Measurements from ENCODE around the gene CBL. TPM values are rescaled to one million over a fixed set of nuclear protein-coding genes. Genes with fewer than 3 reads are reported as not detected.

CBL gene
- total RNA-seq, 1 experiment from 2014 or later = 35.5 TPM

DNA sequence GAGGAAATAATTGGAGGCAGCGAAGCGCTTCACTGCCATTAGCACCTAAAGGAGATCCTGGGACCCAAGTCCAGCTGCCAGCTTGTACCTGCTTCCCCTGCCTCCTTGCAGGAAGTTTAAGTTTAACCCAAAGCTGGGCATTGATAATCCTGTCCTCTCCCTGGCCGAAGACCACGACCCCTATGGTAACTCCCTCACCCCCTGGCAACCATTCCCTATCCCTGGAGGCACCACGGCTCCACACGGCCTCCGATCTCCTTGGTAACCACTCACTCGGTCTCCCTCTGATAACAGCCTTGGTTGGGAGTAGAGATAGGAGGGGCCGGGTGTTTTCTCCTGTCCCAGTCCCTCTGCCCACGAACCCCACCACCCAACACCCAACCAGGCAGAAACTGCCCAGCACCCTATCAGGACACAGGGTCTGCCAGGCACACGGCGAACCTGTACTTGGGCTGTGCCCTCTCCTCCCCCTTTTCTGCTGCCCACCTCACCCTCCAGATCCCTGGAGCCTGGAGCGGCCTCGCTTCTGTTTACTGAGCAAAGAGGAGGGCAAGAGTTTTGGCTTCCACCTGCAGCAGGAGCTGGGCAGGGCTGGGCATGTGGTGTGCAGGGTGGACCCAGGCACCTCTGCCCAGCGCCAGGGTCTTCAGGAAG is 20.0 kb upstream of the CBL start:
- Mint-ChIP-seq H3K9me3 (ENCODE audit: unreplicated experiment) (no peaks in the 10 kb centered on the region), H3K27me3 (ENCODE audit: insufficient read depth, unreplicated experiment) (peaks cover 22% of the 10 kb centered on the region), H3K36me3 (ENCODE audit: insufficient read depth, unreplicated experiment) (no peaks in the 10 kb centered on the region), H3K4me1 (ENCODE audit: insufficient read depth, unreplicated experiment) (peaks cover 6% of the 10 kb centered on the region), H3K27ac (ENCODE audit: low read depth, unreplicated experiment) (no peak overlapping the region), H3K4me3 (ENCODE audit: unreplicated experiment) (no peak overlapping the region)
- TF ChIP-seq, protein P1, sequence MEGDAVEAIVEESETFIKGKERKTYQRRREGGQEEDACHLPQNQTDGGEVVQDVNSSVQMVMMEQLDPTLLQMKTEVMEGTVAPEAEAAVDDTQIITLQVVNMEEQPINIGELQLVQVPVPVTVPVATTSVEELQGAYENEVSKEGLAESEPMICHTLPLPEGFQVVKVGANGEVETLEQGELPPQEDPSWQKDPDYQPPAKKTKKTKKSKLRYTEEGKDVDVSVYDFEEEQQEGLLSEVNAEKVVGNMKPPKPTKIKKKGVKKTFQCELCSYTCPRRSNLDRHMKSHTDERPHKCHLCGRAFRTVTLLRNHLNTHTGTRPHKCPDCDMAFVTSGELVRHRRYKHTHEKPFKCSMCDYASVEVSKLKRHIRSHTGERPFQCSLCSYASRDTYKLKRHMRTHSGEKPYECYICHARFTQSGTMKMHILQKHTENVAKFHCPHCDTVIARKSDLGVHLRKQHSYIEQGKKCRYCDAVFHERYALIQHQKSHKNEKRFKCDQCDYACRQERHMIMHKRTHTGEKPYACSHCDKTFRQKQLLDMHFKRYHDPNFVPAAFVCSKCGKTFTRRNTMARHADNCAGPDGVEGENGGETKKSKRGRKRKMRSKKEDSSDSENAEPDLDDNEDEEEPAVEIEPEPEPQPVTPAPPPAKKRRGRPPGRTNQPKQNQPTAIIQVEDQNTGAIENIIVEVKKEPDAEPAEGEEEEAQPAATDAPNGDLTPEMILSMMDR (IDR thresholded peaks at IDR 0.05; ENCODE audit: unreplicated experiment) = no peak
- no peak for DNase-seq (ENCODE audit: unreplicated experiment)
- POLR2A ChIA-PET = no interaction called here
- CTCF ChIA-PET = no interaction called here
- no TSS peak for BruUV-seq (replicated peaks)
- intact Hi-C loops (cut with micrococcal nuclease) = no loop called here

DNA sequence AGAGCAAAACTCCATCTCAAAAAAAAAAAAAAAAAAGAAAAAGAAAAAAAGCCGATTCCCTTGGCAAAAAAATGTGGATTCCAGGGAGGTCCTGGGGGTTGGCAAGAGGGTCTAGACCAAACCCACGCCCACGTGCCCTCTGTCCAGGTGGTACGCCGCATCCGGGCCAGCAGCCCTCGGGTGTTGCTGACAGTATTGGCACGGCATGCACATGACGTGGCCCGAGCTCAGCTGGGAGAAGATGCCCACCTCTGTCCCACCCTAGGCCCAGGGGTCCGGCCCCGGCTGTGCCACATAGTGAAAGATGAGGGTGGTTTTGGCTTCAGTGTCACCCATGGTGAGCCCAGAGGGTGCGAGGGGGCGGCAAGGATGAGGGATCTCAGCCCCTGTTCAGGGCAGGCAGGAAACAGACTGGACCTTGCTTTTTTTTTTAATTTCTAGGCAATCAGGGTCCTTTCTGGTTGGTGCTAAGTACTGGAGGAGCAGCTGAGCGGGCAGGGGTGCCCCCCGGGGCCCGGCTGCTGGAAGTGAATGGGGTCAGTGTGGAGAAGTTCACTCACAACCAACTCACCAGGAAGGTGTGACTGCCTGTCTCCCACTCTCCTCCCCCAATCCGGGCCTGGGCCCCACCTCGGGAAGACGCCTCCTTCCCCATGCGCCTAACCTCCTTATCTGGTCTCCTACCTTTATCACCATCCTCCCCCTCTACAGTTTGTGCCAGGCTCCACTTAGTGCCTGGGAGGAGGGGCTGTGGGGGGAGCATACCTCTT is 18.8 kb upstream of the CBL start:
- intact Hi-C loops (cut with micrococcal nuclease) = no loop called here
- peaks cover 22% of the 10 kb centered on the region for H3K27me3 Mint-ChIP-seq (ENCODE audit: insufficient read depth, unreplicated experiment)
- no peak overlapping the region for H3K27ac Mint-ChIP-seq (ENCODE audit: low read depth, unreplicated experiment)
- no TSS peak for BruUV-seq (replicated peaks)
- H3K36me3 Mint-ChIP-seq (ENCODE audit: insufficient read depth, unreplicated experiment) = no peaks in the 10 kb centered on the region
- DNase-seq (ENCODE audit: unreplicated experiment) = no peak
- H3K9me3 Mint-ChIP-seq (ENCODE audit: unreplicated experiment) = no peaks in the 10 kb centered on the region
- ChIA-PET CTCF (interaction anchor here (0.8 to 1.0 kb wide), 2 partner anchors 9 to 42 kb away, joined by 4 to 5 read pairs; no protein-coding TSS in a partner anchor), POLR2A (no interaction called here)
- TF ChIP-seq, protein P1 (IDR thresholded peaks at IDR 0.05; ENCODE audit: unreplicated experiment) = no peak
- no peak overlapping the region for H3K4me3 Mint-ChIP-seq (ENCODE audit: unreplicated experiment)
- H3K4me1 Mint-ChIP-seq (ENCODE audit: insufficient read depth, unreplicated experiment) = peaks cover 6% of the 10 kb centered on the region

DNA sequence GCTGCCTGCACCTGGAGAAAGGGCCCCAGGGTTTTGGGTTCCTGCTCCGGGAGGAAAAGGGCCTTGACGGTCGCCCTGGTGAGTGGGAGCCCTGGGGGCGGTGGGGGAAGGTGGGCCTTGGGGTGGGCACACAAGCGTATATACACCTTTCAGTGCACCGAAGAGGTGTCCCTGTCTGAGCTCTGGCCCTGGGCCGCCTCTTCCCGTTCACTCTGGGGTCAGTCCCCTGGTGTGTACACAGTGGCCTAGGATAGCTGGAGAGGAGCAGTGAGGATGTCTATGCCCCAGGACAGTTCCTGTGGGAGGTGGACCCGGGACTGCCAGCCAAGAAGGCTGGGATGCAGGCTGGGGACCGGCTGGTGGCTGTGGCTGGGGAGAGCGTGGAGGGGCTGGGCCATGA is 18.1 kb upstream of the CBL start:
- POLR2A ChIA-PET = no interaction called here
- intact Hi-C loops (cut with micrococcal nuclease) = no loop called here
- H3K27ac Mint-ChIP-seq (ENCODE audit: low read depth, unreplicated experiment) = no peak overlapping the region
- H3K9me3 Mint-ChIP-seq (ENCODE audit: unreplicated experiment) = no peaks in the 10 kb centered on the region
- TF ChIP-seq, protein P1 (IDR thresholded peaks at IDR 0.05; ENCODE audit: unreplicated experiment) = no peak
- CTCF ChIA-PET = interaction anchor here (1.0 to 1.6 kb wide), 2 partner anchors 9 to 43 kb away, joined by 4 read pairs; no protein-coding TSS in a partner anchor
- BruUV-seq (replicated peaks) = no TSS peak
- peaks cover 6% of the 10 kb centered on the region for H3K4me1 Mint-ChIP-seq (ENCODE audit: insufficient read depth, unreplicated experiment)
- DNase-seq (ENCODE audit: unreplicated experiment) = no peak
- peaks cover 22% of the 10 kb centered on the region for H3K27me3 Mint-ChIP-seq (ENCODE audit: insufficient read depth, unreplicated experiment)
- H3K4me3 Mint-ChIP-seq (ENCODE audit: unreplicated experiment) = no peak overlapping the region
- H3K36me3 Mint-ChIP-seq (ENCODE audit: insufficient read depth, unreplicated experiment) = no peaks in the 10 kb centered on the region

DNA sequence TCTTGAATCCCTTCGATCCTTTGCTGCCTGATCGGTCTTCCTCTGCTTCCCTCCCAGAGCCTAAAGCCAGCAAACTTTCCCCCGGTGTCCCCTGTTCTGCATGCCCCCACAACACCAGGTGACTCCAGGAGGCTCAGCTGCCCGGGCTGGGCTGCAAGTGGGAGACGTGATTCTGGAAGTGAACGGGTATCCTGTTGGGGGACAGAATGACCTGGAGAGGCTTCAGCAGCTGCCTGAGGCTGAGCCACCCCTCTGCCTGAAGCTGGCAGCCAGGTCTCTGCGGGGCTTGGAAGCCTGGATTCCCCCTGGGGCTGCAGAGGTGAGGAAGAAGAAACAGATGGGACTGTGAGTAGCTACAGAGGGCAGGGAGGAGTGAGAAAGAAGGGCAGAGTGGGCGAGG is 17.3 kb upstream of the CBL start:
- H3K36me3 Mint-ChIP-seq (ENCODE audit: insufficient read depth, unreplicated experiment) = no peaks in the 10 kb centered on the region
- H3K27ac Mint-ChIP-seq (ENCODE audit: low read depth, unreplicated experiment) = no peak overlapping the region
- no peaks in the 10 kb centered on the region for H3K9me3 Mint-ChIP-seq (ENCODE audit: unreplicated experiment)
- TF ChIP-seq, protein P1 (IDR thresholded peaks at IDR 0.05; ENCODE audit: unreplicated experiment) = no peak
- H3K4me3 Mint-ChIP-seq (ENCODE audit: unreplicated experiment) = no peak overlapping the region
- H3K4me1 Mint-ChIP-seq (ENCODE audit: insufficient read depth, unreplicated experiment) = peaks cover 6% of the 10 kb centered on the region
- CTCF ChIA-PET = interaction anchor here (1.6 kb wide), 1 partner anchor 43 kb away, joined by 4 read pairs; no protein-coding TSS in a partner anchor
- POLR2A ChIA-PET = interaction anchor here (0.6 to 0.7 kb wide), 2 partner anchors 98 to 179 kb away, joined by 3 to 4 read pairs; no protein-coding TSS in a partner anchor
- H3K27me3 Mint-ChIP-seq (ENCODE audit: insufficient read depth, unreplicated experiment) = peaks cover 22% of the 10 kb centered on the region
- no TSS peak for BruUV-seq (replicated peaks)
- intact Hi-C loops (cut with micrococcal nuclease) = no loop called here
- DNase-seq (ENCODE audit: unreplicated experiment) = no peak

All from MCF 10A (cell line).